ENCODE results near the gene ADAP1. TPM values are rescaled to one million over a fixed set of nuclear protein-coding genes. Genes with fewer than 3 reads are reported as not detected.

ADAP1 gene, protein sequence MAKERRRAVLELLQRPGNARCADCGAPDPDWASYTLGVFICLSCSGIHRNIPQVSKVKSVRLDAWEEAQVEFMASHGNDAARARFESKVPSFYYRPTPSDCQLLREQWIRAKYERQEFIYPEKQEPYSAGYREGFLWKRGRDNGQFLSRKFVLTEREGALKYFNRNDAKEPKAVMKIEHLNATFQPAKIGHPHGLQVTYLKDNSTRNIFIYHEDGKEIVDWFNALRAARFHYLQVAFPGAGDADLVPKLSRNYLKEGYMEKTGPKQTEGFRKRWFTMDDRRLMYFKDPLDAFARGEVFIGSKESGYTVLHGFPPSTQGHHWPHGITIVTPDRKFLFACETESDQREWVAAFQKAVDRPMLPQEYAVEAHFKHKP
- total RNA-seq, result 0.44 and 5.9 TPM in 2 replicates

DNA sequence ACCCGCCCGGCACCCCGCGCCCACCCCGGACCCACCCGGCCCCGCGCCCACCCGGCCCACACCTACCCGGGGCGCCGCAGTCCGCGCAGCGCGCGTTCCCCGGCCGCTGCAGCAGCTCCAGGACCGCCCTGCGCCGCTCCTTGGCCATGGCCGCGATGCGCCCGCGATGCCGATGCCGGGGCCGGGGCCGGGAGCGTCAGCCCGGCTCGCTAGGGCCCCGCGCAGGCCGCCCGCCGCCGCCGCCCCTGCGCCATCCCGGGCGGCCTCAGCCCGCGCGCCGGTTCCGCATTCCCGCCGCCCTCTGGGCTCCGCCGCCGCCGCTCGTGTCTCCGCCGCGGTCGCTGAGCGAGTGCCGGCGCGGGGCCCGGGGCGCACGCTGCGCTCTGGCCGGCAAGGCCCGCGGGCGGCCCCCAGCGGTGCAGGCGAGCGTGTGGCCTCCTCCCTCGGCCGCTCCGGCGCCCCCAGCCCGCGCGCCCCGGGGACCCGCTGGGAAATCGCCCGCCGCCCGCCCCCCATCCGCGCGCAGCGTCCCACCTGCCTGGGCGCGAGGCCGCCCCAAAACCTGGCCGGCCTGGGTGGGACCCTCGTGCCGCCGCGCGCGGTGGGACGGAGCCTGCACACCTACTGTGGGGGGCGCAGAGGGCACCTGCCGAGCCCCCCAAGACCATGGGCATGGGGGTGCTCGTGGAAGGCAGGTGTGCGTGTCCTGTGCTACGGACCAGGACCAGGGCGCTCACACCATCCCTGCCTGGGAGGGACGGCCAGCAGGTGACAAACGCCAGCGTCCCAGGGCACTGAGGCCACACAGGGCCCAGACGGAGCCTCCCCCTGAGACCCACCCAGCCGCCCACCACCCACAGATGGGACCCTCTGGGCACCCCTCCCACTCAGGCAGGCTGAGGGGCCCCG lies at the start of gene ADAP1:
ADAP1 (minus strand) TSS at position 351 of the 909 bp plus-strand sequence; CDS start at position 148, 203 bp downstream.

GRCh38 chr7:983004-983615 lies 28.6 kb upstream of the ADAP1 start, which contains the start of gene CYP2W1:
CYP2W1 (plus strand) TSS chr7:983181; CDS start chr7:983212, 31 bp downstream.

DNA sequence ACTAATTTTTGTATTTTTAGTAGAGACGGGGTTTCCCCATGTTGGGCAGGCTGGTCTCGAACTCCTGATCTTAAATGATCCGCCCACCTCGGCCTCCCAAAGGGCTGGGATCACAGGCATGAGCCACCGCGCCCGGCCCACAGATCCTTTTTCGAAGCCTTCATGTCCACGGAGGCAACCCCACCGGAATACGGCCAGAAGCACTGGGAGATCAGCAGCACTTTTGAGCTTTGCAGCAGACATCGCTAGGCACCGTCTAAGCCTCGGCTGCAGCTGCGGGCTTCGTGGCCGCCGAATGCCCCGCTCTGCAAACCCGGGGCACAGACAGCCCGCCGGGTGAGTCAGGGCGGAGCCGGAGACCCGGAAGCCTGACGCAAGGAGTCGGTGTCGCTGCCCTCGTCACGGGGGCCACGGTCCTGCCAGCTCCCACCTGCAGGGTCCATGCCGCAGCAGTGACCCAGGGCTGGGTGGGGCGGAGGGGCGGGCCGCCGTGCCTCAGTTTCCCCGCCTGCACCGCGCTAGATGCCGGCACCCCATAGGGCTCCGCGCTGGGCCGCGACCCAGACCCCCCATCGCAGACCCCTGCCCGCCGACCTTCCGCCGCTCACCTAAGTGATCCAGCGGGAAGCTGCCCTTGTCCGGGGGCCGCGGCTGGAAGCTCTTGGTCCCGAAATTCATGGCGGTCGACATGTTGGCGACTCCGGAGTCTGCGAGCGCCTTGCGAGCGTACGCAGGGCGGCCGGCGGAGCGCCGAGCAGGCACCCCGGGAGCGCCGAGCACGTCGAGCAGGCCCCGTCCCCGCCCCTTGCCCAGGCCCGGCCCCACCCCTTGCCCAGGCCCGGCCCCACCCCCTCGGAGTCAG lies 20.6 kb upstream of the ADAP1 start, which contains the start of gene COX19:
COX19 (minus strand) TSS at position 730 of the 862 bp plus-strand sequence; CDS start at position 690, 40 bp downstream.

GRCh38 chr7:876077-876971 lies 78.2 kb downstream of the ADAP1 start, which contains the start of gene GET4:
GET4 (plus strand) TSS chr7:876554; CDS start chr7:876646, 92 bp downstream.

Other genes with a start within 250 kb of the ADAP1 start
- gene DNAAF5, start 228.0 kb downstream of the ADAP1 start, total RNA-seq, result 50.1 and 50.8 TPM in 2 replicates
- 19.6 and 20.1 TPM in 2 replicates for gene PRKAR1B, start 227.4 kb downstream of the ADAP1 start, total RNA-seq
- gene SUN1, start 122.2 kb downstream of the ADAP1 start, total RNA-seq, result 125 and 141 TPM in 2 replicates
- 35.6 and 37.8 TPM in 2 replicates for gene GET4, start 78.1 kb downstream of the ADAP1 start, total RNA-seq
- 4.3 and 8.8 TPM in 2 replicates for gene COX19, start 20.9 kb upstream of the ADAP1 start, total RNA-seq
- gene CYP2W1, start 28.5 kb upstream of the ADAP1 start, total RNA-seq, result not detected in 2 replicates
- 7.8 TPM in 2 replicates for gene GPR146, start 89.9 kb upstream of the ADAP1 start, total RNA-seq
- 0.79 and 2.0 TPM in 2 replicates for gene GPER1, start 133.4 kb upstream of the ADAP1 start, total RNA-seq
- 24.1 and 25.5 TPM in 2 replicates for gene ZFAND2A, start 205.5 kb upstream of the ADAP1 start, total RNA-seq

All from mammary microvascular endothelial cell (primary cell).